Astrocyte of the spinal cord (primary cell): ENCODE measurements around the gene PHC2.

Experiments
- DNase-seq: peaks from one replicate; pipeline ENCODE4 v3.0.0; 2011; ENCODE audit warnings: low read depth, low spot score
- H3K4me3 ChIP-seq: 2 replicates; pipeline ENCODE4 v1.5.1; 2011; ENCODE audit warnings: low read depth, mild to moderate bottlenecking, low read length, moderate library complexity
- CTCF ChIP-seq: IDR thresholded peaks from 2 replicates; pipeline ENCODE4 v1.5.1; 2012; ENCODE audit warnings: low read depth, mild to moderate bottlenecking, low read length, inconsistent platforms
- in situ Hi-C: cut with HindIII; loops from 2 replicates; pipeline ENCODE4 v1.10.0; 2017; ENCODE audit warnings: low sequenced_read_pairs

The PHC2 gene

DNA sequence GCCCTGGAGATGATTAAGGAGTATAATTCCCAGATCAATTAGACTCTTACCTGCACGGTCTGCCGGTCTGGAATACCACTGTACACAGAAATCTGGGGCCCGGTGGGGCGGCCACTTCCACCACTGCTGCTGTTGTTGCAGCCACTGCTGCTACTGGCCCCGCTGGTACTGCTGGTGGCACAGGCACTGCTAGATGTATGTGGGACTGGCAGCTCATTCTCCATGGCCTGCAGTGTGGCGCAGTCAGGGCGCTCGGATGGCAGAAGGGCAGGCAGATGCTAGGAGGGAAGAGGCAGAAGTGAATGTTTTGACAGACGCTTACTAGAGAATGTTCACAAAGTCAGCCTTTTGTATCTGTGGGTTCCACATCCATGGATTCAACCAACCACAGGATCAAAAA lies 55.6 kb downstream of the PHC2 start:
- in situ Hi-C loops = no loop called here
- TF ChIP-seq CTCF = no peak

GRCh38 chr1:33374336-33375105 lies 56.4 kb downstream of the PHC2 start:
- in situ Hi-C loops = no loop called here
- no peak for TF ChIP-seq CTCF
- no peak for DNase-seq
- H3K4me3 ChIP-seq = no peak overlapping the region

More for the DNA sequence above, 55.6 kb downstream of the PHC2 start:
- no peak overlapping the region for H3K4me3 ChIP-seq
- DNase-seq = no peak

GRCh38 chr1:33373606-33374005 lies 57.3 kb downstream of the PHC2 start:
- in situ Hi-C loops = no loop called here
- no peak overlapping the region for H3K4me3 ChIP-seq
- DNase-seq = no peak
- no peak for TF ChIP-seq CTCF

- TF ChIP-seq CTCF = no peak
- in situ Hi-C loops = no loop called here
- DNase-seq = no peak
Measured at GRCh38 chr1:33372677-33373076, 58.2 kb downstream of the PHC2 start.

DNA sequence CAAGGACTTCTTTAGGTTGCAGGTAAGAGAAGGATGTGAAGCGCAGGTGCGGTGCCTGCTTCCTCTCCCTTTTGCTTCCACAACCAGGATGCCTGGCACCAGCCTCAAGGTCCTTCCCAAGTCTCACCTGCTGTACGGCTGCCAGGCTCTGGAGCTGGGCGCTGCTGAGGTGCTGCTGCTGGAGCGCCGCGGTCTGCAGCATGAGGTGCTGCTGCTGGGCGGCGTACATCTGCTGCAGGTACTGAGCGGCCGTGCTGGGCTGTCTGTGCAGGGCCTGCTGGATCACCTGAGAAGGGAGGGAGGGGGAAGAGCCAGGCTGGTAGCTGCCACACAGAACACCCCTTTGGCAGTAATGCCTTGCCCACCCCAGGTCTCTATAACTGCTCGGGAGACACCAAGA lies 58.7 kb downstream of the PHC2 start:
- H3K4me3 ChIP-seq = no peak overlapping the region
- no peak for DNase-seq
- in situ Hi-C loops = no loop called here
- no peak for TF ChIP-seq CTCF

More at GRCh38 chr1:33372677-33373076, 58.2 kb downstream of the PHC2 start:
- H3K4me3 ChIP-seq = no peak overlapping the region

GRCh38 chr1:33371334-33371733 lies 59.6 kb downstream of the PHC2 start:
- H3K4me3 ChIP-seq = no peak overlapping the region
- in situ Hi-C loops = no loop called here
- no peak for TF ChIP-seq CTCF
- DNase-seq = no peak
